ENCODE measurements around the gene GMEB2.
"Not testable (repeated sequence)": the region's sequence is repeated elsewhere in the genome, so short reads cannot be mapped to it uniquely, and the experiment has no call there.

Gene GMEB2

GRCh38 chr20:63587256-63587655 lies 39.6 kb downstream of the GMEB2 start:
- DNase-seq: no peak

GRCh38 chr20:63586797-63587196 lies 40.1 kb downstream of the GMEB2 start:
- no peak for DNase-seq

GRCh38 chr20:63585616-63586565 lies 41.0 kb downstream of the GMEB2 start:
- no peak for DNase-seq

GRCh38 chr20:63582382-63583063 lies 44.4 kb downstream of the GMEB2 start:
- no peak for DNase-seq

- no peak for DNase-seq
Observed at GRCh38 chr20:63580796-63581461, 46.0 kb downstream of the GMEB2 start.

- no peak for DNase-seq
Observed at GRCh38 chr20:63579017-63579694, 47.7 kb downstream of the GMEB2 start.

GRCh38 chr20:63578224-63579016 lies 48.5 kb downstream of the GMEB2 start:
- DNase-seq: no peak

- no peak for DNase-seq
Observed at GRCh38 chr20:63577317-63577894, 49.5 kb downstream of the GMEB2 start.

GRCh38 chr20:63576311-63576710 lies 50.6 kb downstream of the GMEB2 start:
- DNase-seq: no peak

GRCh38 chr20:63574829-63575743 lies 51.8 kb downstream of the GMEB2 start:
- no peak for DNase-seq

GRCh38 chr20:63574156-63574828 lies 52.6 kb downstream of the GMEB2 start, which contains the start of gene HELZ2:
Gene HELZ2 (minus strand): TSS chr20:63574239. CDS start chr20:63572385, 1,854 bp downstream.
- DNase-seq: peak; percentile 71

- peak; percentile 42 for DNase-seq
Observed at GRCh38 chr20:63573647-63574131, 53.2 kb downstream of the GMEB2 start.

- no peak for DNase-seq
Observed at GRCh38 chr20:63572788-63573646, 53.9 kb downstream of the GMEB2 start.

- DNase-seq: no peak
Observed at GRCh38 chr20:63572071-63572787, 54.7 kb downstream of the GMEB2 start.

- not testable (repeated sequence) for DNase-seq
Observed at GRCh38 chr20:63571087-63571478, 55.8 kb downstream of the GMEB2 start.

GRCh38 chr20:63570281-63571086 lies 56.4 kb downstream of the GMEB2 start:
- no peak for DNase-seq

All from retina (tissue), 1 donor.